IMR-90 (cell line): ENCODE results near the gene OOSP1. TPM values are rescaled to one million over a fixed set of nuclear protein-coding genes. Genes with fewer than 3 reads are reported as not detected.
A peak's percentile ranks its signal among the peaks of the same experiment; 100 is the strongest.

Source experiments
- ATAC-seq: fragments of 200-7000 bp; cut with Tn5 transposase; 2 replicates; pipeline ENCODE4 v1.9.1; 2020; ENCODE audit warnings: low read depth, mild to moderate bottlenecking, moderate library complexity
- BruUV-seq: library from RNA; stranded (reverse); fragments of 400-500 nt; replicated peaks from 2 replicates; lab custom pipeline; 2021; lab: Mats Ljungman, UMichigan
- CTCF ChIA-PET: fragments of 300-600 bp; formaldehyde crosslinking; extraction: SDS; loops from one replicate; lab custom pipeline; 2021; ENCODE audit warnings: antibody characterized with exemption; lab: Yijun Ruan, JAX
- POLR2A ChIA-PET: fragments of 300-600 bp; sonication (Branson Sonifier 250); formaldehyde crosslinking; loops from one replicate; lab custom pipeline; 2022; ENCODE audit warnings: antibody characterized with exemption; ENCODE audit not compliant: unreplicated experiment; lab: Charles Lee
- DNase-seq: peaks from one replicate; pipeline ENCODE4 v3.0.0; 2013
- H2AFZ ChIP-seq: replicated peaks from 2 replicates; pipeline ENCODE3; 2013; ENCODE audit warnings: low read length, mild to moderate bottlenecking; ENCODE audit not compliant: poor library complexity
- H2AK5ac ChIP-seq: 2 replicates; pipeline ENCODE4 v1.6.1; 2013; ENCODE audit warnings: low read depth, low read length, inconsistent platforms
- H2AK9ac ChIP-seq: replicated peaks from 2 replicates; pipeline ENCODE3; 2013; ENCODE audit warnings: mild to moderate bottlenecking, low read depth, low read length, moderate library complexity; ENCODE audit not compliant: poor library complexity
- H2BK120ac ChIP-seq: 2 replicates; pipeline ENCODE4 v1.6.1; 2013; ENCODE audit warnings: low read depth, low read length, inconsistent platforms
- H2BK15ac ChIP-seq: 3 replicates; pipeline ENCODE4 v1.6.1; 2013; ENCODE audit warnings: low read depth, low read length, inconsistent platforms
- H2BK20ac ChIP-seq: 2 replicates; pipeline ENCODE4 v1.6.1; 2013; ENCODE audit warnings: low read depth, mild to moderate bottlenecking, inconsistent platforms, low read length, moderate library complexity
- H2BK5ac ChIP-seq: 2 replicates; pipeline ENCODE4 v1.6.1; 2013; ENCODE audit warnings: mild to moderate bottlenecking, low read depth, low read length, inconsistent platforms; ENCODE audit not compliant: poor library complexity, severe bottlenecking
- H3K14ac ChIP-seq: replicated peaks from 2 replicates; pipeline ENCODE4 v1.6.1; 2013; ENCODE audit warnings: low read depth, low read length, inconsistent platforms
- H3K18ac ChIP-seq: 2 replicates; pipeline ENCODE4 v1.6.1; 2013; ENCODE audit warnings: low read depth, low read length, control low read depth
- H3K23ac ChIP-seq: 2 replicates; pipeline ENCODE4 v1.6.1; 2013; ENCODE audit warnings: low read depth, low read length, inconsistent platforms
- H3K27ac ChIP-seq: 2 replicates; pipeline ENCODE4 v1.5.1; 2013; ENCODE audit warnings: mild to moderate bottlenecking, control low read depth, low read length; ENCODE audit not compliant: insufficient read depth
- H3K27me3 ChIP-seq: 2 replicates; pipeline ENCODE4 v1.6.1; 2013; ENCODE audit warnings: low read length; ENCODE audit not compliant: control insufficient read depth, insufficient read depth
- H3K36me3 ChIP-seq: 2 replicates; pipeline ENCODE4 v1.6.1; 2013; ENCODE audit warnings: low read length, mixed read lengths; ENCODE audit not compliant: control insufficient read depth, insufficient read depth
- H3K4ac ChIP-seq: 2 replicates; pipeline ENCODE4 v1.6.1; 2013; ENCODE audit warnings: low read depth, low read length, inconsistent platforms
- H3K4me1 ChIP-seq: 2 replicates; pipeline ENCODE4 v1.6.1; 2013; ENCODE audit warnings: low read length, mixed read lengths; ENCODE audit not compliant: control insufficient read depth, insufficient read depth
- H3K4me2 ChIP-seq: 2 replicates; pipeline ENCODE4 v1.6.1; 2013; ENCODE audit warnings: low read depth, mild to moderate bottlenecking, control low read depth, low read length, moderate library complexity
- H3K4me3 ChIP-seq: 2 replicates; pipeline ENCODE4 v1.5.1; 2013; ENCODE audit warnings: low read depth, mild to moderate bottlenecking, control low read depth, low read length, moderate library complexity; ENCODE audit not compliant: insufficient read depth
- H3K56ac ChIP-seq: 2 replicates; pipeline ENCODE4 v1.6.1; 2013; ENCODE audit warnings: low read length, inconsistent platforms; ENCODE audit not compliant: insufficient read depth; ENCODE audit errors: extremely low read depth
- H3K79me1 ChIP-seq, 2 experiments: 2 replicates each; pipeline ENCODE4 v1.6.1; 2013; ENCODE audit warnings: low read length in 2 of 2, inconsistent platforms in 1 of 2, low read depth in 1 of 2
- H3K9ac ChIP-seq: 2 replicates; pipeline ENCODE4 v1.6.1; 2013; ENCODE audit warnings: low read depth, low read length, control low read depth
- H3K9me1 ChIP-seq: 2 replicates; pipeline ENCODE4 v1.6.1; 2013; ENCODE audit warnings: low read length, inconsistent platforms; ENCODE audit not compliant: insufficient read depth
- H3K9me3 ChIP-seq: 2 replicates; pipeline ENCODE4 v1.6.1; 2013; ENCODE audit warnings: low read length; ENCODE audit not compliant: control insufficient read depth, insufficient read depth
- H4K20me1 ChIP-seq: 2 replicates; pipeline ENCODE4 v1.6.1; 2013; ENCODE audit warnings: low read length, inconsistent platforms; ENCODE audit not compliant: insufficient read depth
- H4K5ac ChIP-seq: 2 replicates; pipeline ENCODE4 v1.6.1; 2013; ENCODE audit warnings: mild to moderate bottlenecking, low read depth, low read length, control low read depth
- H4K8ac ChIP-seq, 2 experiments: 2 replicates each; pipeline ENCODE4 v1.6.1; 2013; ENCODE audit warnings: low read depth in 2 of 2, low read length in 2 of 2, control low read depth in 1 of 2, inconsistent platforms in 1 of 2
- H4K91ac ChIP-seq: 2 replicates; pipeline ENCODE4 v1.6.1; 2013; ENCODE audit warnings: low read depth, low read length, inconsistent platforms; ENCODE audit not compliant: insufficient read depth
- CEBPB ChIP-seq: IDR thresholded peaks from 2 replicates; pipeline ENCODE4 v1.6.1; 2012; ENCODE audit warnings: low read depth, low read length, improper control_type of control experiment
- MAFK ChIP-seq: IDR thresholded peaks from 2 replicates; pipeline ENCODE4 v1.6.1; 2012; ENCODE audit warnings: low read depth, low read length, improper control_type of control experiment
- WGBS, 2 experiments: methylation state at CpG; one replicate each; pipeline versions ENCODE4 v1.1.5 to v1.1.7; 2013; ENCODE audit warnings: missing lambda C conversion rate in 2 of 2; ENCODE audit not compliant: insufficient read length in 1 of 2; ENCODE audit errors: extremely low coverage in 2 of 2; 5-methylcytosine and 5-hydroxymethylcytosine counted together
- dilution Hi-C: fragments of 300-500 bp; cut with HindIII; formaldehyde crosslinking; loops from one replicate; pipeline ENCODE4 v1.14.3; 2018; ENCODE audit warnings: low sequenced_read_pairs; ENCODE audit not compliant: unreplicated experiment
- in situ Hi-C: fragments of 300-500 bp; cut with MboI; formaldehyde crosslinking; loops from 3 replicates; pipeline ENCODE4 v1.14.3; 2019; ENCODE audit warnings: low sequenced_read_pairs, inconsistent platforms, mixed read lengths
- intact Hi-C: fragments of 100-400 bp; cut with micrococcal nuclease; formaldehyde crosslinking; loops from 2 replicates; pipeline ENCODE4 v1.10.0; 2022
- polyA plus RNA-seq, 3 experiments: library from polyadenylated mRNA; depleted of rRNA; stranded (reverse); fragments of >200 nt; gene quantifications; 2 replicates each; pipeline ENCODE4 v1.2.3, GENCODE V29; 2012; ENCODE audit warnings: low replicate concordance in 1 of 3
- total RNA-seq: library from RNA; depleted of rRNA; stranded (reverse); fragments of >200 nt; gene quantifications from 2 replicates; pipeline ENCODE4 v1.2.3, GENCODE V29; 2012

The OOSP1 gene
- total and polyA plus RNA-seq, 2 of the 4 experiments (the other 2 are of a cell fraction) = not detected

GRCh38 chr11:59918480-59918879 lies 19.8 kb upstream of the OOSP1 start:
- no TSS peak for BruUV-seq
- H2BK5ac ChIP-seq = no peak overlapping the region
- H3K4ac ChIP-seq = no peak overlapping the region
- no peak overlapping the region for H3K56ac ChIP-seq
- no peak overlapping the region for H2AK9ac ChIP-seq
- ChIA-PET POLR2A (no interaction called here), CTCF (interaction anchor here (0.6 to 1.7 kb wide), 3 partner anchors 9 to 79 kb away, joined by 3 to 6 read pairs (median 5); no protein-coding TSS in a partner anchor)
- no peak overlapping the region for H3K4me3 ChIP-seq
- H3K9me3 ChIP-seq = peaks cover 2% of the 10 kb centered on the region
- TF ChIP-seq MAFK (no peak), CEBPB (peak; percentile 58; the same call in 1 of the 2 replicates)
- intact Hi-C loops = no loop called here
- no peak overlapping the region for H3K14ac ChIP-seq
- H2BK120ac ChIP-seq = no peak overlapping the region
- no peaks in the 10 kb centered on the region for H3K36me3 ChIP-seq
- H3K4me1 ChIP-seq = no peaks in the 10 kb centered on the region
- H4K8ac ChIP-seq = no peak overlapping the region
- H3K4me2 ChIP-seq = no peak overlapping the region
- DNase-seq (no peak), ATAC-seq (no peak)
- H4K5ac ChIP-seq = no peak overlapping the region
- no peak overlapping the region for H2BK15ac ChIP-seq
- H4K20me1 ChIP-seq = no peaks in the 10 kb centered on the region
- no peak overlapping the region for H3K18ac ChIP-seq
- H2AFZ ChIP-seq = no peak overlapping the region
- no peaks in the 10 kb centered on the region for H3K79me1 ChIP-seq
- dilution Hi-C loops = no loop called here
- no peak overlapping the region for H2BK20ac ChIP-seq
- no peak overlapping the region for H4K91ac ChIP-seq
- no peak overlapping the region for H3K27ac ChIP-seq
- no CpG with 5 or more reads among the region's 2 CpGs for WGBS, 2 experiments
- no peaks in the 10 kb centered on the region for H3K27me3 ChIP-seq
- in situ Hi-C loops = no loop called here
- no peak overlapping the region for H3K23ac ChIP-seq
- H3K9me1 ChIP-seq = no peaks in the 10 kb centered on the region
- no peak overlapping the region for H2AK5ac ChIP-seq
- no peak overlapping the region for H3K9ac ChIP-seq
